ENCODE data around the gene FAR2. TPM values are rescaled to one million over a fixed set of nuclear protein-coding genes. Genes with fewer than 3 reads are reported as not detected.

Gene FAR2
- polyA plus RNA-seq, 3 donors = 14.8 to 38.0 (median 35.8) TPM

DNA sequence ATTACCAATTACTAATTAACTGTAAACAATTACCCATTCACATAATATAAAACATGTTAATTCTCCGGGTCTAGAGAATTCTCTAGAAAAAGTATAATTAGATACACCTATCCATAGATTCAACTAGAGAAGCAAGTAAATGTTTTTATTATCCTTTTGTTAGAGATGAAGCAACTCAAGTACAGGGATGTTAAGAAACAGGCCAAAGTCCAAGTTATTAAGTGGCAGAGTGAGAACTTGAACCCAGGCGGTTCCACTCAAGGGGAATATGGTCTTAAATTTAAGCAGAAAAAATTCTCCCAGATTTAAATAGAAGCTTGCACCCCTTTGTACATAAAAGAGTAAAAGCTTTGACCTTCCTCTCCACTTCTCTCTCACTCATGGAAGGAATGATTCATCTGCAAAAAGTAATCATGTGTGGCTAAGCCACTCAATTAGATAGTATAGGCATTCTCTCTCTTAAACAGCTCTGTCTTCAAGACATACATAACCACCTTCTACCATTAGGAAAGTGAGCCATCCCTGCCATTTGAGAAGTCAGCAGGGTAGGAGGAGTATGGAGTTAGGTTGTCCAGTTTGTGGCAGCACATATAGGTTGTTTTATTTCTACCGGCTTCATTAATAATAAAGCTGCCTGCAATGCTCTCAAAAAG is 197.8 kb downstream of the FAR2 start:
- DNase-seq = no peak
- intact Hi-C loops (cut with micrococcal nuclease) = no loop called here
- H2AFZ ChIP-seq (ENCODE audit: insufficient read depth, low read depth, low read length, poor library complexity, severe bottlenecking) = no peak overlapping the region
- no peak overlapping the region for H3K4me3 ChIP-seq (replicated peaks in 1 of 3; ENCODE audit: low read depth in 2 of 3, low read length in 3 of 3)
- H3K9ac ChIP-seq (ENCODE audit: insufficient read depth, low read length, poor library complexity, severe bottlenecking) = no peak overlapping the region
- peaks cover 45 to 70% of the 10 kb centered on the region in 2 donors for H3K36me3 ChIP-seq (replicated peaks in 1 of 2; ENCODE audit: control insufficient read depth in 1 of 2, insufficient read depth in 2 of 2, low read length in 2 of 2)
- H3K9me3 ChIP-seq (replicated peaks in 1 of 2; ENCODE audit: control insufficient read depth in 1 of 2, insufficient read depth in 1 of 2, low read length in 2 of 2) = no peaks in the 10 kb centered on the region
- TF ChIP-seq, protein P1, sequence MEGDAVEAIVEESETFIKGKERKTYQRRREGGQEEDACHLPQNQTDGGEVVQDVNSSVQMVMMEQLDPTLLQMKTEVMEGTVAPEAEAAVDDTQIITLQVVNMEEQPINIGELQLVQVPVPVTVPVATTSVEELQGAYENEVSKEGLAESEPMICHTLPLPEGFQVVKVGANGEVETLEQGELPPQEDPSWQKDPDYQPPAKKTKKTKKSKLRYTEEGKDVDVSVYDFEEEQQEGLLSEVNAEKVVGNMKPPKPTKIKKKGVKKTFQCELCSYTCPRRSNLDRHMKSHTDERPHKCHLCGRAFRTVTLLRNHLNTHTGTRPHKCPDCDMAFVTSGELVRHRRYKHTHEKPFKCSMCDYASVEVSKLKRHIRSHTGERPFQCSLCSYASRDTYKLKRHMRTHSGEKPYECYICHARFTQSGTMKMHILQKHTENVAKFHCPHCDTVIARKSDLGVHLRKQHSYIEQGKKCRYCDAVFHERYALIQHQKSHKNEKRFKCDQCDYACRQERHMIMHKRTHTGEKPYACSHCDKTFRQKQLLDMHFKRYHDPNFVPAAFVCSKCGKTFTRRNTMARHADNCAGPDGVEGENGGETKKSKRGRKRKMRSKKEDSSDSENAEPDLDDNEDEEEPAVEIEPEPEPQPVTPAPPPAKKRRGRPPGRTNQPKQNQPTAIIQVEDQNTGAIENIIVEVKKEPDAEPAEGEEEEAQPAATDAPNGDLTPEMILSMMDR (IDR thresholded peaks at IDR 0.05) = no peak
- no peaks in the 10 kb centered on the region for H3K4me1 ChIP-seq (ENCODE audit: control insufficient read depth in 1 of 2, insufficient read depth in 2 of 2, low read length in 2 of 2)
- H3K27me3 ChIP-seq (ENCODE audit: control insufficient read depth in 2 of 2, insufficient read depth in 2 of 2, low read length in 2 of 2) = no peaks in the 10 kb centered on the region
- no CpG with 5 or more reads among the region's 3 CpGs for WGBS (ENCODE audit: insufficient coverage)
- H3K4me1 Mint-ChIP-seq = no peaks in the 10 kb centered on the region
- no peak overlapping the region for H3K27ac ChIP-seq (ENCODE audit: low read depth in 1 of 2, low read length in 2 of 2)
- H3K79me2 ChIP-seq (ENCODE audit: insufficient read depth, low read length) = no peaks in the 10 kb centered on the region
- H3K9me3 Mint-ChIP-seq = no peaks in the 10 kb centered on the region
- H3K4me2 ChIP-seq (replicated peaks; ENCODE audit: extremely low read depth, low read length, poor library complexity, severe bottlenecking) = no peak overlapping the region
- H4K20me1 ChIP-seq (ENCODE audit: insufficient read depth, low read length) = no peaks in the 10 kb centered on the region
- no peak overlapping the region for H3K4me3 Mint-ChIP-seq
- H3K27me3 Mint-ChIP-seq (ENCODE audit: low read depth in 3 of 3) = peaks cover 0 to 1% (median 0%) of the 10 kb centered on the region in 3 donors
- no peak overlapping the region for H3K27ac Mint-ChIP-seq
- H3K36me3 Mint-ChIP-seq = peaks cover 40 to 53% of the 10 kb centered on the region in 2 donors

DNA sequence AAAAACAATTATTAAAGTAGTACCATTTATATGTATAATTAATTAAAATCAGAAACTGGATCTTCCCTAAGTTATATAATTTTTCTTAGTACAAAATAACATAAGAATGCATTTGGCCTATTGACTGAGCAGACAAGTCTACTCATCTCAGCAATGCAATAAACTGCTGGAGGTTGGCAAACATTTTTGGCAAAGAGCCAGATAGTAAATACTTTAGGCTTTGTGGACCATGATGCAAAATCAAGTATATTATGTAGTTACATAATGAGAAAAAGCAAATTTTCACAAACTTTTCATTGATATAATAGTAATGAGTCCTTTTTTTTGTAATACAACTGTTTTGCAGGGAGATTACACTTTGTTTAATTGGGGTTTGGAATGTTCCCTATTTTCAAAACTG is 201.0 kb downstream of the FAR2 start:
- no peak overlapping the region for H3K9ac ChIP-seq (ENCODE audit: insufficient read depth, low read length, poor library complexity, severe bottlenecking)
- H3K36me3 ChIP-seq (replicated peaks in 1 of 2; ENCODE audit: control insufficient read depth in 1 of 2, insufficient read depth in 2 of 2, low read length in 2 of 2) = peaks cover 39 to 67% of the 10 kb centered on the region in 2 donors
- H3K27ac Mint-ChIP-seq = no peak overlapping the region

More for the DNA sequence above, 201.0 kb downstream of the FAR2 start:
- DNase-seq = no peak
- Histone ChIP-seq H2AFZ (ENCODE audit: insufficient read depth, low read depth, low read length, poor library complexity, severe bottlenecking) (no peak overlapping the region), H3K27me3 (ENCODE audit: control insufficient read depth in 2 of 2, insufficient read depth in 2 of 2, low read length in 2 of 2) (no peaks in the 10 kb centered on the region), H3K9me3 (replicated peaks in 1 of 2; ENCODE audit: control insufficient read depth in 1 of 2, insufficient read depth in 1 of 2, low read length in 2 of 2) (no peaks in the 10 kb centered on the region), H4K20me1 (ENCODE audit: insufficient read depth, low read length) (no peaks in the 10 kb centered on the region), H3K4me1 (ENCODE audit: control insufficient read depth in 1 of 2, insufficient read depth in 2 of 2, low read length in 2 of 2) (no peaks in the 10 kb centered on the region), H3K4me2 (replicated peaks; ENCODE audit: extremely low read depth, low read length, poor library complexity, severe bottlenecking) (no peak overlapping the region), H3K27ac (ENCODE audit: low read depth in 1 of 2, low read length in 2 of 2) (no peak overlapping the region), H3K79me2 (ENCODE audit: insufficient read depth, low read length) (no peaks in the 10 kb centered on the region), H3K4me3 (replicated peaks in 1 of 3; ENCODE audit: low read depth in 2 of 3, low read length in 3 of 3) (no peak overlapping the region)
- peaks cover 29 to 40% of the 10 kb centered on the region in 2 donors for H3K36me3 Mint-ChIP-seq
- H3K9me3 Mint-ChIP-seq = no peaks in the 10 kb centered on the region
- intact Hi-C loops (cut with micrococcal nuclease) = no loop called here
- H3K27me3 Mint-ChIP-seq (ENCODE audit: low read depth in 3 of 3) = peaks cover 0 to 1% (median 0%) of the 10 kb centered on the region in 3 donors
- H3K4me3 Mint-ChIP-seq = no peak overlapping the region
- no peaks in the 10 kb centered on the region for H3K4me1 Mint-ChIP-seq
- TF ChIP-seq, protein P1 (IDR thresholded peaks at IDR 0.05) = no peak

Data from CD14-positive monocyte (primary cell).